Stimulated activated CD4-positive, alpha-beta T cell treated with anti-CD3 and anti-CD28 coated beads, Interleukin-4, amount 100 ng/mL, for 48 hours (primary cell): ENCODE data around the gene EFCAB7.
A peak's percentile ranks its signal among the peaks of the same experiment; 100 is the strongest.
"Not testable (repeated sequence)": the region's sequence is repeated elsewhere in the genome, so short reads cannot be mapped to it uniquely, and the experiment has no call there.

Experiments
- DNase-seq, 2 donors: peaks; one replicate each; pipeline ENCODE4 v3.0.0-alpha.2; 2020; ENCODE audit warnings: low read depth in 2 of 2

Gene EFCAB7

GRCh38 chr1:63548303-63548702, 25.0 kb downstream of the EFCAB7 start:
- DNase-seq: no peak

GRCh38 chr1:63548877-63549276, 25.6 kb downstream of the EFCAB7 start:
- no peak for DNase-seq

GRCh38 chr1:63555480-63555879, 32.2 kb downstream of the EFCAB7 start:
- no peak for DNase-seq

GRCh38 chr1:63557365-63557987, 34.2 kb downstream of the EFCAB7 start:
- peak in 1 of 2 donors; percentile 6 for DNase-seq

GRCh38 chr1:63559357-63559756, 36.0 kb downstream of the EFCAB7 start:
- no peak for DNase-seq

GRCh38 chr1:63563745-63564144, 40.4 kb downstream of the EFCAB7 start:
- DNase-seq: no peak

- no peak for DNase-seq
Measured at GRCh38 chr1:63569068-63569467, 45.7 kb downstream of the EFCAB7 start.

- no peak for DNase-seq
Measured at GRCh38 chr1:63569640-63570316, 46.5 kb downstream of the EFCAB7 start.

GRCh38 chr1:63572686-63573085, 49.4 kb downstream of the EFCAB7 start:
- DNase-seq: not testable (repeated sequence)

GRCh38 chr1:63574203-63574796, 51.0 kb downstream of the EFCAB7 start:
- not testable (repeated sequence) for DNase-seq

- no peak for DNase-seq
Measured at GRCh38 chr1:63575340-63575826, 52.1 kb downstream of the EFCAB7 start.

- DNase-seq: not testable (repeated sequence)
Measured at GRCh38 chr1:63586326-63586725, 63.0 kb downstream of the EFCAB7 start.

GRCh38 chr1:63590166-63590560, 66.8 kb downstream of the EFCAB7 start:
- no peak for DNase-seq

GRCh38 chr1:63592536-63593302, 69.4 kb downstream of the EFCAB7 start:
- no peak for DNase-seq

- peak; percentile 54 to 72 for DNase-seq
Measured at GRCh38 chr1:63593303-63593885, 70.1 kb downstream of the EFCAB7 start, which contains the start of gene PGM1. PGM1 (plus strand) TSS chr1:63593411; CDS start chr1:63593489, 78 bp downstream.

- peak; percentile 62 to 74 for DNase-seq
Measured at GRCh38 chr1:63593886-63594605, 70.7 kb downstream of the EFCAB7 start.

GRCh38 chr1:63595435-63595834, 72.1 kb downstream of the EFCAB7 start:
- no peak for DNase-seq

GRCh38 chr1:63599799-63600198, 76.5 kb downstream of the EFCAB7 start:
- DNase-seq: no peak

- DNase-seq: no peak
Measured at GRCh38 chr1:63600248-63600647, 76.9 kb downstream of the EFCAB7 start.

GRCh38 chr1:63601061-63601460, 77.7 kb downstream of the EFCAB7 start:
- no peak for DNase-seq

GRCh38 chr1:63601463-63601862, 78.1 kb downstream of the EFCAB7 start:
- no peak for DNase-seq
